SK-N-MC (cell line): ENCODE measurements around the gene SHISA3.

Experiments used
- EZH2 ChIP-seq: fragments of 200-600 bp; sonication (generic); IDR thresholded peaks from one replicate; pipeline ENCODE4 v1.6.1; 2017; ENCODE audit warnings: antibody characterized with exemption
- FOXP2 ChIP-seq: optimal IDR thresholded peaks from 2 replicates; pipeline ENCODE3; 2011; ENCODE audit warnings: mild to moderate bottlenecking, moderate library complexity; ENCODE audit not compliant: insufficient read depth; ENCODE audit errors: extremely low read length, control extremely low read depth
- POLR2AphosphoS5 ChIP-seq: IDR thresholded peaks from 2 replicates; pipeline ENCODE4 v1.6.1; 2012; ENCODE audit warnings: mild to moderate bottlenecking, low read depth, low read length, borderline replicate concordance

GRCh38 chr4:42420140-42420539 lies 22.9 kb downstream of the SHISA3 start:
- TF ChIP-seq EZH2 (no peak), POLR2AphosphoS5 (no peak), FOXP2 (no peak)
